ENCODE data around the gene GCHFR.

GCHFR gene

GRCh38 chr15:40815042-40815698 lies 51.3 kb downstream of the GCHFR start:
- peak; percentile 19 to 55 (median 53) for DNase-seq

Measured in suppressor macrophage treated with lipopolysaccharide for 1 hour (primary cell).